Neural progenitor cell (in vitro differentiated cells): Measurements from ENCODE around the gene LMO4. TPM values are rescaled to one million over a fixed set of nuclear protein-coding genes. Genes with fewer than 3 reads are reported as not detected.

Source experiments
- DNase-seq: peaks from one replicate; pipeline ENCODE4 v3.0.0-alpha.2; 2016; ENCODE audit warnings: low spot score
- H2AFZ ChIP-seq: fragments of 200-600 bp; sonication (generic); replicated peaks from 2 replicates; pipeline ENCODE4 v1.6.1; 2016; ENCODE audit warnings: antibody characterized with exemption
- H3F3A ChIP-seq: fragments of 200-600 bp; sonication (generic); 2 replicates; pipeline ENCODE4 v1.6.1; 2016; ENCODE audit warnings: antibody characterized with exemption, low read depth
- H3K27ac ChIP-seq: fragments of 200-600 bp; sonication (generic); 2 replicates; pipeline ENCODE4 v1.5.1; 2016; ENCODE audit warnings: mild to moderate bottlenecking
- H3K27me3 ChIP-seq: fragments of 200-600 bp; sonication (generic); 2 replicates; pipeline ENCODE4 v1.6.1; 2016; ENCODE audit warnings: mild to moderate bottlenecking, moderate library complexity
- H3K36me3 ChIP-seq: fragments of 200-600 bp; sonication (generic); 2 replicates; pipeline ENCODE4 v1.5.1; 2016
- H3K4me1 ChIP-seq: fragments of 200-600 bp; sonication (generic); 2 replicates; pipeline ENCODE4 v1.6.1; 2016; ENCODE audit warnings: mixed run types
- H3K4me2 ChIP-seq: fragments of 200-600 bp; sonication (generic); 2 replicates; pipeline ENCODE4 v1.6.1; 2016
- H3K4me3 ChIP-seq: fragments of 200-600 bp; sonication (generic); 2 replicates; pipeline ENCODE4 v1.5.1; 2016
- H3K79me2 ChIP-seq: fragments of 200-600 bp; sonication (generic); 2 replicates; pipeline ENCODE4 v1.6.1; 2016; ENCODE audit warnings: low read depth
- H3K9ac ChIP-seq: fragments of 200-600 bp; sonication (generic); 2 replicates; pipeline ENCODE4 v1.6.1; 2016
- H3K9me3 ChIP-seq: fragments of 200-600 bp; sonication (generic); 2 replicates; pipeline ENCODE4 v1.5.1; 2016; ENCODE audit warnings: low read depth
- H4K20me1 ChIP-seq: fragments of 200-600 bp; sonication (generic); 2 replicates; pipeline ENCODE4 v1.6.1; 2016; ENCODE audit warnings: low read depth
- H3K27ac Mint-ChIP-seq: 3 replicates; pipeline ENCODE4 v1.8.0; 2021; ENCODE audit warnings: mixed read lengths
- H3K27me3 Mint-ChIP-seq: 2 replicates; pipeline ENCODE4 v1.8.0; 2022; ENCODE audit warnings: low read depth, mild to moderate bottlenecking, inconsistent platforms, moderate library complexity, mixed read lengths; ENCODE audit not compliant: insufficient read depth
- H3K36me3 Mint-ChIP-seq: 3 replicates; pipeline ENCODE4 v1.8.0; 2021; ENCODE audit warnings: mixed read lengths
- H3K4me1 Mint-ChIP-seq: 3 replicates; pipeline ENCODE4 v1.8.0; 2021; ENCODE audit warnings: mixed read lengths
- H3K4me3 Mint-ChIP-seq: 3 replicates; pipeline ENCODE4 v1.8.0; 2021; ENCODE audit warnings: mild to moderate bottlenecking, moderate library complexity, mixed read lengths
- H3K9me3 Mint-ChIP-seq: 3 replicates; pipeline ENCODE4 v1.8.0; 2020; ENCODE audit warnings: mixed read lengths
- EZH2 ChIP-seq: fragments of 200-600 bp; sonication (generic); IDR thresholded peaks from 2 replicates; pipeline ENCODE4 v1.6.1; 2017; ENCODE audit warnings: antibody characterized with exemption, mild to moderate bottlenecking, moderate library complexity
- EZH2phosphoT487 ChIP-seq: fragments of 200-600 bp; sonication (generic); IDR thresholded peaks from 2 replicates; pipeline ENCODE4 v1.6.1; 2017; ENCODE audit warnings: antibody characterized with exemption
- total RNA-seq: library from RNA; depleted of rRNA; stranded (reverse); fragments of >200 nt; gene quantifications from 2 replicates; pipeline ENCODE4 v1.2.3, GENCODE V29; 2015; ENCODE audit warnings: low replicate concordance
- TF ChIP-seq, protein P1 (sequence below): fragments of 200-600 bp; sonication (generic); IDR thresholded peaks from 2 replicates; pipeline ENCODE4 v1.5.1; 2017; ENCODE audit warnings: antibody characterized with exemption, mild to moderate bottlenecking

Gene LMO4
- total RNA-seq, 1 donor from 2014 or later = 112 TPM

DNA sequence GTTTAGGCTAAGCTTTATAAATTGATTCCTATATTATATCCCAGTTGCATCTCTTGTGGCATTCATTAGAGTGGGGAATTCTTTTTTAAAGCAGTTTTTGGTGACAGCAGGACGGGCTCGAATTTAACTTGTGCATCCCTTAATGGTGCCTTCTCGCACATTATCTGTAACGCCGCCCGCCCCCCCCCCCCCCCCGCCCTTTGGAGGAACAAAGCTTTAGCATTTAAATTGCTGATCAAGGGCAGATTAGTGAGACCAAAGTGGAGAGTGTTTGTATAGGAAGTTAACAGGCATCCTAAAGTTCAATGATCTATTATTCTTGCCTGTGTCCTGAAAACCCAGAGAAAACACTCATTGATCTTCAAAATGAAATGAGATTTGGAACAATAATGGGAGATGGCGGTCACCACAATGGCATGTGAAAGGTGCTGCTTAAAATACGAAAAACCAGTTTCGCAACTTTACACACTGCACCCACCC lies 2.2 kb downstream of the LMO4 start:
- Histone ChIP-seq H2AFZ (no peak overlapping the region), H3K9ac (no peak overlapping the region), H3K27ac (peak overlapping the region; percentile 95), H4K20me1 (peaks cover 38% of the 10 kb centered on the region), H3K36me3 (peaks cover 4% of the 10 kb centered on the region), H3K4me2 (peak overlapping the region; percentile 98), H3K9me3 (no peaks in the 10 kb centered on the region), H3K4me3 (peak overlapping the region; percentile 78), H3K4me1 (peaks cover 37% of the 10 kb centered on the region), H3K27me3 (no peaks in the 10 kb centered on the region), H3F3A (peaks cover 69% of the 10 kb centered on the region), H3K79me2 (peaks cover 65% of the 10 kb centered on the region)
- Mint-ChIP-seq H3K9me3 (no peaks in the 10 kb centered on the region), H3K27me3 (peaks cover 4% of the 10 kb centered on the region), H3K27ac (peak overlapping the region; percentile 75), H3K36me3 (peaks cover 10% of the 10 kb centered on the region), H3K4me3 (peak overlapping the region; percentile 92), H3K4me1 (peaks cover 34% of the 10 kb centered on the region)
- peak; percentile 41 for DNase-seq
- TF ChIP-seq EZH2 (no peak), EZH2phosphoT487 (no peak)
- TF ChIP-seq, protein P1, sequence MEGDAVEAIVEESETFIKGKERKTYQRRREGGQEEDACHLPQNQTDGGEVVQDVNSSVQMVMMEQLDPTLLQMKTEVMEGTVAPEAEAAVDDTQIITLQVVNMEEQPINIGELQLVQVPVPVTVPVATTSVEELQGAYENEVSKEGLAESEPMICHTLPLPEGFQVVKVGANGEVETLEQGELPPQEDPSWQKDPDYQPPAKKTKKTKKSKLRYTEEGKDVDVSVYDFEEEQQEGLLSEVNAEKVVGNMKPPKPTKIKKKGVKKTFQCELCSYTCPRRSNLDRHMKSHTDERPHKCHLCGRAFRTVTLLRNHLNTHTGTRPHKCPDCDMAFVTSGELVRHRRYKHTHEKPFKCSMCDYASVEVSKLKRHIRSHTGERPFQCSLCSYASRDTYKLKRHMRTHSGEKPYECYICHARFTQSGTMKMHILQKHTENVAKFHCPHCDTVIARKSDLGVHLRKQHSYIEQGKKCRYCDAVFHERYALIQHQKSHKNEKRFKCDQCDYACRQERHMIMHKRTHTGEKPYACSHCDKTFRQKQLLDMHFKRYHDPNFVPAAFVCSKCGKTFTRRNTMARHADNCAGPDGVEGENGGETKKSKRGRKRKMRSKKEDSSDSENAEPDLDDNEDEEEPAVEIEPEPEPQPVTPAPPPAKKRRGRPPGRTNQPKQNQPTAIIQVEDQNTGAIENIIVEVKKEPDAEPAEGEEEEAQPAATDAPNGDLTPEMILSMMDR = no peak

DNA sequence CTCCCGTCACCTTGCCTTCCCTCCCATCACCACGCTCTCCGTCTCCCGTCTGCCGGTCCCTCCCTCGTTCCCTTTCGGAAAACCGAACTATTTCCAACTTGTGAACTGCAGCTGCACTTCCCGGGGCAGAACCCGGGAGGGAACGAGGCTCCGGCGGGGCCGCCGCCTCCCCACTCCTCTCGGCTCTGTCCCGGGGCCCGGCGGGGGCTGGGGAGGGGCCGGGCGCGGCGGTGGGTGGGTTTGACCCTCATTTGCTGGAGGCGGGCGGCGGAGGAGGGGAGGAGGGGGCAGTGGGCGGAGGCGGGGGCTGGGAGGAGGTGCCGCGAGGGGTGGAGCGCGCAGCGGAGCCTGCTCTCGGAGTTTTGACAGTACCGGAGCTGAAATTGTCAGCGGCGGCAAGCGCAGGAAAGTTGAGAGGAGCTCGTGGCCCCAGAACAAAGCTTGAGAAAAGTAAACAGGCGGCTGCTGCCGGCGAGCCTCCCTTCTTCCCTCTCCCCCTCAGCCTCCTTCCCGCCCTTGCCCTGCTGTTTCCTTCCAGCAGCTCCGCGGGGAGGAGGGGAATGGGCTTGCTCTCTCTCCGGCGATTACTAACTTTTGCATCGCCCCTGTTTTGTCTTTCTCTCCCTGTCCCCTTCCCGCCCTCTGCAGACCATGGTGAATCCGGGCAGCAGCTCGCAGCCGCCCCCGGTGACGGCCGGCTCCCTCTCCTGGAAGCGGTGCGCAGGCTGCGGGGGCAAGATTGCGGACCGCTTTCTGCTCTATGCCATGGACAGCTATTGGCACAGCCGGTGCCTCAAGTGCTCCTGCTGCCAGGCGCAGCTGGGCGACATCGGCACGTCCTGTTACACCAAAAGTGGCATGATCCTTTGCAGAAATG lies 2.9 kb downstream of the LMO4 start:
- Mint-ChIP-seq H3K9me3 (no peaks in the 10 kb centered on the region), H3K27me3 (peaks cover 4% of the 10 kb centered on the region), H3K4me3 (peak overlapping the region; percentile 92), H3K36me3 (peaks cover 10% of the 10 kb centered on the region), H3K4me1 (peaks cover 41% of the 10 kb centered on the region), H3K27ac (no peak overlapping the region)
- Histone ChIP-seq H3K9ac (no peak overlapping the region), H3K27me3 (no peaks in the 10 kb centered on the region), H3F3A (peaks cover 76% of the 10 kb centered on the region), H3K4me2 (peak overlapping the region; percentile 98), H3K4me3 (peak overlapping the region; percentile 78), H2AFZ (no peak overlapping the region), H4K20me1 (peaks cover 45% of the 10 kb centered on the region), H3K36me3 (peaks cover 4% of the 10 kb centered on the region), H3K79me2 (peaks cover 72% of the 10 kb centered on the region), H3K4me1 (peaks cover 44% of the 10 kb centered on the region), H3K27ac (peak overlapping the region; percentile 95), H3K9me3 (no peaks in the 10 kb centered on the region)
- TF ChIP-seq, protein P1 = peak; percentile 40
- TF ChIP-seq EZH2 (no peak), EZH2phosphoT487 (no peak)
- peak; percentile 92 for DNase-seq

DNA sequence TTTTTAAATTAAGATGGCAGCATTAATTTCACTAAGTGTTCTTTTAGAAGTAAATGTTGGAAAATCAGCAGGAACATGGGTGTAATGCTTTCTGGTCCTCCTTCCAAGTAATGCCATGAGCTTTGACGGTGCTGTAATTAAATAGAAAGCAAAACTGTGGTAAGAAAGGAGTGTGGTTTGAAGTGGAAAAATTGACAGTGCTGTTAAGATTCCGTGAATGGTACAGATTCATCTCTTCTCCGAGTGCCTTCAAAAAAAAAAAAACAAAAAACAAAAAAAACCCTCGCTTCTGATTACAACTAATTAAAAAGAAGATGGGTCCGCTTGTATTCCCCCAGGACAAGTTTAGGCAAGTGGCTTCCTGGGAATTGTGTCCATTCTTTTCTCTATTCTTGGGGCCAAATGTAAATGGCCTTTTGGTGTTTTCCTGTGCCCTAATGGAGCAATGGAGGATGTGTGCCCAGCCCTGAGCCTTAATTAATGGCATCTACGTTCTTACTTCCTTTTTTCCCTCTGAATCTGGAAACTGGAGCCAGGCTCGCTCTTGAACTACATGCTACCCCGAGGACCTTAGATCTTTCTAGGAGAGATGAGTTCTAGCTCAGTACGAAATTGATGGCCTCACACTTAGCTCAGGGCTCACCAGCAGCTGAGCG lies 5.1 kb downstream of the LMO4 start:
- no peak overlapping the region for H2AFZ ChIP-seq
- H3K36me3 ChIP-seq = peaks cover 4% of the 10 kb centered on the region
- no peaks in the 10 kb centered on the region for H3K9me3 Mint-ChIP-seq
- H3F3A ChIP-seq = peaks cover 74% of the 10 kb centered on the region
- no peaks in the 10 kb centered on the region for H3K27me3 ChIP-seq
- no peak overlapping the region for H3K9ac ChIP-seq
- H3K27ac Mint-ChIP-seq = no peak overlapping the region
- no peak overlapping the region for H3K27ac ChIP-seq
- H3K9me3 ChIP-seq = no peaks in the 10 kb centered on the region
- peaks cover 67% of the 10 kb centered on the region for H4K20me1 ChIP-seq
- H3K4me1 ChIP-seq = peaks cover 59% of the 10 kb centered on the region
- peaks cover 45% of the 10 kb centered on the region for H3K4me1 Mint-ChIP-seq
- H3K4me3 ChIP-seq = peak overlapping the region; percentile 78
- peak overlapping the region; percentile 98 for H3K4me2 ChIP-seq
- H3K4me3 Mint-ChIP-seq = peak overlapping the region; percentile 92
- peaks cover 14% of the 10 kb centered on the region for H3K36me3 Mint-ChIP-seq
- DNase-seq = no peak
- peaks cover 92% of the 10 kb centered on the region for H3K79me2 ChIP-seq
- peaks cover 4% of the 10 kb centered on the region for H3K27me3 Mint-ChIP-seq
- TF ChIP-seq EZH2phosphoT487 = no peak
- no peak for TF ChIP-seq EZH2
- TF ChIP-seq, protein P1 = no peak
